Heart left ventricle (tissue), 13 donors: ENCODE results near the gene SPTLC2.

ENCODE experiments used
- CTCF ChIP-seq, 12 donors: fragments of 200-600 bp; sonication (generic) in 4 of 12; IDR thresholded peaks; one replicate each; pipeline versions ENCODE4 v1.5.0 to v1.8.0; 2018 to 2022; ENCODE audit warnings: antibody characterized with exemption in 12 of 12, mild to moderate bottlenecking in 5 of 12
- POLR2A ChIP-seq, 2 donors: fragments of 450-650 bp; IDR thresholded peaks; one replicate each; pipeline ENCODE4 v1.6.1; 2017; ENCODE audit warnings: antibody characterized with exemption in 2 of 2, mild to moderate bottlenecking in 2 of 2, moderate library complexity in 2 of 2
- donor health status: ischemic (EF 13 %, LVEDD 7.1; RV severe dilation, severe dysfunction).
- donor health status: DM: no; HTN: yes; CAD: no.
- donor health status: DM: no; HTN: no; CAD: no.
- donor health status: ischemic (EF 25% LVEDD 6.9; RV normal size, moderate dysfunction).
- donor health status: ischemic (EF 25% LVEDD 5.7; RV mildly dilated, moderate dysfunction).
- donor health status: ischemic (EF 35%, LVEDD 5.7; RV mildly dilated, moderate dysfunction).
- donor health status: nonischemic (EF 11% LVEDD 7.7; RV severe dilation, severe dysfunction).
- donor health status: DM: yes; HTN: yes; CAD: no.
- donor health status: PGD.
- donor health status: ischemic (EF 29% LVEDD 5.4; RV normal size, mild dysfunction).
- donor health status: nonischemic (EF 23%, LVEDD 6.1; RV moderate dilation, normal function).

- TF ChIP-seq CTCF (IDR thresholded peaks at IDR 0.05), result no peak
- no peak for TF ChIP-seq POLR2A (IDR thresholded peaks at IDR 0.05)
These were observed 85.4 kb downstream of the SPTLC2 start for GRCh38 chr14:77531071-77531470.
